IPS-NIHi7 (cell line): ENCODE results near the gene MYH7.

Experiments used
- DNase-seq: peaks from one replicate; pipeline ENCODE4 v3.0.0; 2012; ENCODE audit warnings: mixed read lengths; ENCODE audit errors: extremely low spot score

The MYH7 gene

GRCh38 chr14:23447361-23448350 is 12.2 kb upstream of the MYH7 start:
- DNase-seq, result no peak

- DNase-seq, result no peak
These were observed 10.9 kb upstream of the MYH7 start for GRCh38 chr14:23446291-23446851.

- no peak for DNase-seq
These were observed 10.3 kb upstream of the MYH7 start for GRCh38 chr14:23445773-23446172.

- no peak for DNase-seq
These were observed 8.9 kb upstream of the MYH7 start for GRCh38 chr14:23444314-23444713.

- no peak for DNase-seq
These were observed 8.4 kb upstream of the MYH7 start for GRCh38 chr14:23443881-23444280.

- no peak for DNase-seq
These were observed 8.0 kb upstream of the MYH7 start for GRCh38 chr14:23443411-23443812.

- DNase-seq, result no peak
These were observed 7.4 kb upstream of the MYH7 start for GRCh38 chr14:23442721-23443356.

GRCh38 chr14:23441076-23441475 is 5.6 kb upstream of the MYH7 start:
- no peak for DNase-seq

GRCh38 chr14:23439107-23439835 is 3.8 kb upstream of the MYH7 start:
- no peak for DNase-seq

GRCh38 chr14:23438101-23438971 is 2.9 kb upstream of the MYH7 start:
- no peak for DNase-seq

- no peak for DNase-seq
These were observed 2.0 kb upstream of the MYH7 start for GRCh38 chr14:23437133-23438100.

GRCh38 chr14:23436327-23437132 is 1.1 kb upstream of the MYH7 start:
- no peak for DNase-seq

GRCh38 chr14:23434488-23435222 is 805 bp downstream of the MYH7 start:
- DNase-seq, result no peak

GRCh38 chr14:23433457-23433856 is 2.0 kb downstream of the MYH7 start:
- DNase-seq, result peak; percentile 60

GRCh38 chr14:23432946-23433345 is 2.5 kb downstream of the MYH7 start:
- no peak for DNase-seq

GRCh38 chr14:23432102-23432925 is 3.1 kb downstream of the MYH7 start:
- DNase-seq, result no peak

GRCh38 chr14:23431486-23431885 is 4.0 kb downstream of the MYH7 start:
- DNase-seq, result no peak
